HG03064 (cell line): Measurements from ENCODE around the gene KLHL25.

Source experiments
- ATAC-seq: cut with Tn5 transposase; IDR thresholded peaks from one replicate; pipeline ENCODE4 v1.9.1; 2021; ENCODE audit warnings: low read depth; ENCODE audit not compliant: unreplicated experiment

The KLHL25 gene

GRCh38 chr15:85749261-85750151 lies 45.2 kb downstream of the KLHL25 start:
- no peak for ATAC-seq

GRCh38 chr15:85748729-85749128 lies 46.0 kb downstream of the KLHL25 start:
- no peak for ATAC-seq

GRCh38 chr15:85748176-85748575 lies 46.5 kb downstream of the KLHL25 start:
- no peak for ATAC-seq

GRCh38 chr15:85746641-85747040 lies 48.1 kb downstream of the KLHL25 start:
- ATAC-seq: no peak

- no peak for ATAC-seq
Observed at GRCh38 chr15:85745525-85746150, 49.1 kb downstream of the KLHL25 start.

DNA sequence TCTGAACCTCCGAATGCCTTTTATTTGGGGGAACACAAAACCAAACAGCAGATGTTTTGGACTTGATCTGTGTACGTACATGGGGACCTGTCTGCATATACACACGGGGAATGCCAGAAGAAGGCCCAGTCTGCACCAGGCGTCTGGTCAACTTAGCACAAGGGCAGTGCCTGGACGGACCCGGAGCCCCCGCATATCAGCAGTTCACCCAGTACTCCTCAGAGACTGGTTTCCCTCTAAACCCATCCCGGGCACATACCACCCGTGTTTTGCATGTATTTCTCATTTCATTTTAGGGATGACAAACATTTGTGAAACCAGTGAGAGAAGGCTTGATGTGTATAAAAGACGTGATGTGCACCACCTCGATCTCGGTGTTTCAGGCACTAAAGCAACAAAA lies 49.7 kb downstream of the KLHL25 start:
- ATAC-seq: no peak

- no peak for ATAC-seq
Observed at GRCh38 chr15:85744579-85744978, 50.1 kb downstream of the KLHL25 start.

DNA sequence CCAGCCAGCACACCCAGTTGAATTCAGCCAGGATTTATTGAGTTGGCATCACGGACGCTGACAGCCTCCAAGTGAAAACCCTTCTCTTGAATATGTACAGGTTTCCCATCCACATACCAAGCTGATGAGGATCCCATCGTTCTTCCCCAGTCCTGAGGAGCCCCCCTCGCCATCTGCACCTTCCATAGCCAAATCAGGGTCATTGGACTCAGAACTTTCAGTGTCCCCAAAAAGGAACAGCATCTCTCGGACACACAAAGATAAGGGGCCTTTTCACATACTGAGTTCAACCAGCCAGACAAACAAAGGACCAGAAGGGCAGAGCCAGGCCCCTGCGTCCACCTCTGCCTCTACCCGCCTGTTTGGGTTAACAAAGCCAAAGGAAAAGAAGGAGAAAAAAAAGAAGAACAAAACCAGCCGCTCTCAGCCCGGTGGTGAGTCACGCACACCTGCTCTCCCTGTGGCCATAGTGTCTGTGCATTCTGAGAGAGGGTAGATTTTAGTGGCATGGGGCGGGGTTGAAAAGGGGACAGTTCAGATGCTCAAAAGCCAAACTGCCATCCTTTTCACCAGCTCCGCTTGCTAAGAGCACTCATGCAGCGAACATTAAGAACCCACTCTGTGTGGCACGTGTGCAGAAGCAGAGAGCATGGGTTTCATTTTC lies 51.2 kb downstream of the KLHL25 start:
- ATAC-seq: no peak

GRCh38 chr15:85742186-85742821 lies 52.4 kb downstream of the KLHL25 start:
- ATAC-seq: no peak

- ATAC-seq: no peak
Observed at GRCh38 chr15:85741662-85742061, 53.1 kb downstream of the KLHL25 start.

- ATAC-seq: no peak
Observed at GRCh38 chr15:85741021-85741421, 53.7 kb downstream of the KLHL25 start.

- ATAC-seq: no peak
Observed at GRCh38 chr15:85737061-85737460, 57.7 kb downstream of the KLHL25 start.

GRCh38 chr15:85733416-85733815 lies 61.3 kb downstream of the KLHL25 start:
- no peak for ATAC-seq

GRCh38 chr15:85730001-85730820 lies 64.5 kb downstream of the KLHL25 start:
- ATAC-seq: peak; percentile 69

GRCh38 chr15:85727068-85727467 lies 67.7 kb downstream of the KLHL25 start:
- ATAC-seq: no peak

DNA sequence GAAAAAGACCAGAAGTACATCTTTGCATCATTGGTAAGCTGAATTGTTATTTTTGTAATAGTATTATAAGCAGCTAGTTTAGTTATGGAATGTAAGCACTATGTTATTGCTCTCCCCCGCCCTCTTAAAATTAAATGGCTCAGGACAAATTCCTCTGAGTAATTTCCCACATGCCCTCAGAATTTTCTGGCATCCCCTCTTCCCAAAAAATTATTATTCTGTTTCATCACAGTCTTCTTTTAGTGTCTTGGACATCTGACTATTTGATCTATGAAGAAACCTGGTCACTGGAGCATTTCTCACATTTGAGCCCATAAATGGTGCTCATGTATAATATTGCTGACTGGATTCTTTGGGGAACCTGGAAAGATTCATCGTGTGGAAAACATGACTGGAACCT lies 68.3 kb downstream of the KLHL25 start:
- no peak for ATAC-seq

GRCh38 chr15:85725564-85725963 lies 69.2 kb downstream of the KLHL25 start:
- no peak for ATAC-seq

DNA sequence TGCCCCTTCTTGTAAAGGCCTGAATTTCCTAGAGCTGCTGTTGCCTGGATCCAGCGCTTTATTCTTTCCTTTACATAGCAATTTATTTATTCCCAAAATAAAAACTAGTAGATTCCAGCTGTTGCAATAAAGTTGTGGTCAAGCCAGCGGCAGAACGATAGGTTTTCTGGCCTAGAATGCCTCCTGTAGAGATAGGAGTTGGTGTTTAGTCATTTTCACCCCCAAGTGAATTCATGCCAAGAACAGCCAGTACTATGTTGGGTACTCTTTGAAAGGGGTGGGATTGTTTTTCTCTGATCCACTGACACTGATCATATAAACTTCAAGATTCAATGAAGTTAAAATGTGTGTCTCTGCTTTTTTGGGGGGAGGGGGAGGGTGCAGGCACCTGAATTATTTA lies 69.7 kb downstream of the KLHL25 start:
- ATAC-seq: no peak

DNA sequence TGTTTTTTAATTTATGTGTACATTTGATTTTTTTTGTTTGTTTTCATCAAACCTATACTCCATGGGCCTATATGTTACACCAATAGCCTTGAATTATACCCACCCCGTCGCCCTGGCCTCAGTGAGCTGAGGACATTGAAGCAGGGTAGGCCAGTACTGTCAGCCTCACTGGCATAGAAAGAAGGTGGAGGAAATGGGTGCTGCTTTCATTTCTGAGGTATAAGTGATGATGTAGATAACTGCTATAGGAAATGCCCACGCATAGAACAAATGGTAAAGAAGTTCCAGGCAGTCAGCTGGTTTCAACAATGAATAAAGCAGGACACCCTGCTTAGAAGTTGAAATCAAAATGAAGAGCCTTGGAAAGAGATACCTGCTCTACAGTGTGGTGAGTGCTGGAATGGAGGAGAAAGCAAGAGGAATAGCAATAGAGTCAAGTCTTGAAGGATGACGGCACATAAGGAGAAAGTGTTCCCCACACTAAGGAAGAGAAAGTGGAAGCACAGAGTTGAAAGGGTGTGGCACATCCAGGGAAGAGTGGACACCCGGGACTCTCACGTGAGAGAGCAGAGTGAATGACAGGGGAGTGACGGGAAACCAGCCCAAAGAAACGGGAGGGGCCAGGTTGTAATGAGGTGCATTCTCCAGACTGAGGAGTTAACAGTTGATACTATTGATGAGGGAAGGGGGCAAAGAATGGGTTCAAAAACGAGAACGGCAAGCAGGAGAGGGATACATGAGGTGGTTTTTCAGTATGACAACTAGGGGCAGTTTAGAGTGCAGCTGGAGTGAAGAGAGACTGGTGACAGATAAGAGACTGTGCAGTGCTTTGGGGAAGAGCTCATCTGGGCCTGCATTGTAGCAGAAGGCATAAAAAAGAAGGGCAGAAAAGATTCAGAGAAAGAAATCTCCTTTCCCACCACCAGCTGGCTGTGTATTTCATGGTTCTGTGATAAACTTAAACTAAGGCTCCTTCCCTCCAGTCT lies 70.5 kb downstream of the KLHL25 start:
- ATAC-seq: no peak
